ENCODE data around the gene CBX5. TPM values are rescaled to one million over a fixed set of nuclear protein-coding genes. Genes with fewer than 3 reads are reported as not detected.

Gene CBX5
- total RNA-seq, 1 donor from 2014 or later = 288 TPM

DNA sequence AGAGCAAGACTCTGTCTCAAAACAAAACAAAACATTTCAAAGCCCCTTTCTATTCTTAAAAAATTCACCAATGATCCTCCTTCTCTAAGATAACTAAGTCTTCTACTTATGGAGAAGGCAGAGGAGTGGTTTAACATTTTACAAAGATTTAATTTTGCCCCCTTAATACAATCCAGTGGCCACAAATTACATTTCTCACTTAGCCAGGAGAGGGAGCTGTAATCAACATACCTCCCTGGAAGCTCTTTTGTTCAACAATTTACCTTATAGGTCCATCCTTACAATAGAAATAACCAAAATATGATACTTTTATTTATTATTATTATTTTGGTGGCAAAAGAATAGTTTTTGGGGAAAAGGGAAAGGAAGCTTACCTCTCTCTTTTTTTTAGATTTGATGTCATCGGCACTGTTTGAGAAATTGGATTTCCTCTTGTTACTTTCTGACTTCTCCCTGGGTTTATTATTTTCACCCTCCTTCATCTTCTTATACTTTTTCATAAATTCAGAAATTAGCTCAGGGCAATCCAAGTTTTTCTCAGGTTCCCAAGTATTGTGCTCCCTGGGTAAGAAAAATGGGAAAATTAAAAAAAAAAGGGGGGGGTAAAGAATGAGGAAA is 28.1 kb downstream of the CBX5 start:
- Histone ChIP-seq H3K4me2 (no peak overlapping the region), H4K20me1 (ENCODE audit: low read depth) (peaks cover 11% of the 10 kb centered on the region), H3K4me1 (peaks cover 11% of the 10 kb centered on the region), H3K4me3 (no peak overlapping the region), H3K27ac (peak overlapping the region; percentile 58), H3K36me3 (peaks cover 54% of the 10 kb centered on the region), H3K27me3 (no peaks in the 10 kb centered on the region), H3K79me2 (ENCODE audit: low read depth) (peaks cover 98% of the 10 kb centered on the region), H3K9me3 (ENCODE audit: low read depth) (no peaks in the 10 kb centered on the region), H2AFZ (replicated peaks) (no peak overlapping the region), H3K9ac (no peak overlapping the region), H3F3A (ENCODE audit: low read depth) (peaks cover 39% of the 10 kb centered on the region)
- H3K27ac Mint-ChIP-seq = no peak overlapping the region
- peaks cover 4% of the 10 kb centered on the region for H3K27me3 Mint-ChIP-seq (ENCODE audit: insufficient read depth, low read depth)
- no peak for TF ChIP-seq EZH2 (IDR thresholded peaks at IDR 0.05)
- TF ChIP-seq, protein P1, sequence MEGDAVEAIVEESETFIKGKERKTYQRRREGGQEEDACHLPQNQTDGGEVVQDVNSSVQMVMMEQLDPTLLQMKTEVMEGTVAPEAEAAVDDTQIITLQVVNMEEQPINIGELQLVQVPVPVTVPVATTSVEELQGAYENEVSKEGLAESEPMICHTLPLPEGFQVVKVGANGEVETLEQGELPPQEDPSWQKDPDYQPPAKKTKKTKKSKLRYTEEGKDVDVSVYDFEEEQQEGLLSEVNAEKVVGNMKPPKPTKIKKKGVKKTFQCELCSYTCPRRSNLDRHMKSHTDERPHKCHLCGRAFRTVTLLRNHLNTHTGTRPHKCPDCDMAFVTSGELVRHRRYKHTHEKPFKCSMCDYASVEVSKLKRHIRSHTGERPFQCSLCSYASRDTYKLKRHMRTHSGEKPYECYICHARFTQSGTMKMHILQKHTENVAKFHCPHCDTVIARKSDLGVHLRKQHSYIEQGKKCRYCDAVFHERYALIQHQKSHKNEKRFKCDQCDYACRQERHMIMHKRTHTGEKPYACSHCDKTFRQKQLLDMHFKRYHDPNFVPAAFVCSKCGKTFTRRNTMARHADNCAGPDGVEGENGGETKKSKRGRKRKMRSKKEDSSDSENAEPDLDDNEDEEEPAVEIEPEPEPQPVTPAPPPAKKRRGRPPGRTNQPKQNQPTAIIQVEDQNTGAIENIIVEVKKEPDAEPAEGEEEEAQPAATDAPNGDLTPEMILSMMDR (IDR thresholded peaks at IDR 0.05) = peak; percentile 72
- peaks cover 5% of the 10 kb centered on the region for H3K4me1 Mint-ChIP-seq
- peaks cover 42% of the 10 kb centered on the region for H3K36me3 Mint-ChIP-seq
- H3K9me3 Mint-ChIP-seq = no peaks in the 10 kb centered on the region
- DNase-seq (ENCODE audit: low spot score) = peak; percentile 60
- no peak overlapping the region for H3K4me3 Mint-ChIP-seq

DNA sequence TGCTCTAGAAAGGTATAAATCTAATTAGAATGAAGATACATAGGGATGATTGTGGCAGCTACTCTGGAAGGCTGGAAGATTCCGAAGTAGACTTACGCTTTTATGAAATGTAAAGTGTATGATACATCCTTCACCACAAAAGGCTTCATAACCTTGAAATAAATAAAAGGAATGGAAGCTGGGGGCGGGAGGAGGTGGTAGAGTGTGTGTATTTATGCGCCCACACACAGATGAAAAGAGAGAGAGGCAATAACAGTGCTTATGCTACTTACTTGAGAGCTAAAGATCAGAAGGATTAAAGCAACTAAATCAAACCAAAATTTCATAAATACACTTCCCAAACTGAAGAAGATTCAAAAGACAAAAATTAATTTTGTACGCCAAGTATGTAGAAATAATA is 30.4 kb downstream of the CBX5 start:
- Histone ChIP-seq H3K27ac (peak overlapping the region; percentile 10), H3K79me2 (ENCODE audit: low read depth) (peaks cover 90% of the 10 kb centered on the region), H3K4me1 (no peaks in the 10 kb centered on the region), H3K27me3 (no peaks in the 10 kb centered on the region), H3K4me3 (no peak overlapping the region), H2AFZ (replicated peaks) (no peak overlapping the region), H3K9ac (no peak overlapping the region), H3K36me3 (peaks cover 41% of the 10 kb centered on the region), H3K4me2 (no peak overlapping the region), H4K20me1 (ENCODE audit: low read depth) (peaks cover 15% of the 10 kb centered on the region), H3K9me3 (ENCODE audit: low read depth) (no peaks in the 10 kb centered on the region), H3F3A (ENCODE audit: low read depth) (peaks cover 24% of the 10 kb centered on the region)
- Mint-ChIP-seq H3K27me3 (ENCODE audit: insufficient read depth, low read depth) (peaks cover 4% of the 10 kb centered on the region), H3K36me3 (peaks cover 42% of the 10 kb centered on the region), H3K4me1 (no peaks in the 10 kb centered on the region), H3K9me3 (no peaks in the 10 kb centered on the region), H3K27ac (no peak overlapping the region), H3K4me3 (no peak overlapping the region)
- TF ChIP-seq EZH2 (IDR thresholded peaks at IDR 0.05) (no peak), EZH2phosphoT487 (IDR thresholded peaks at IDR 0.05) (no peak)
- TF ChIP-seq, protein P1 (IDR thresholded peaks at IDR 0.05) = no peak
- no peak for DNase-seq (ENCODE audit: low spot score)

DNA sequence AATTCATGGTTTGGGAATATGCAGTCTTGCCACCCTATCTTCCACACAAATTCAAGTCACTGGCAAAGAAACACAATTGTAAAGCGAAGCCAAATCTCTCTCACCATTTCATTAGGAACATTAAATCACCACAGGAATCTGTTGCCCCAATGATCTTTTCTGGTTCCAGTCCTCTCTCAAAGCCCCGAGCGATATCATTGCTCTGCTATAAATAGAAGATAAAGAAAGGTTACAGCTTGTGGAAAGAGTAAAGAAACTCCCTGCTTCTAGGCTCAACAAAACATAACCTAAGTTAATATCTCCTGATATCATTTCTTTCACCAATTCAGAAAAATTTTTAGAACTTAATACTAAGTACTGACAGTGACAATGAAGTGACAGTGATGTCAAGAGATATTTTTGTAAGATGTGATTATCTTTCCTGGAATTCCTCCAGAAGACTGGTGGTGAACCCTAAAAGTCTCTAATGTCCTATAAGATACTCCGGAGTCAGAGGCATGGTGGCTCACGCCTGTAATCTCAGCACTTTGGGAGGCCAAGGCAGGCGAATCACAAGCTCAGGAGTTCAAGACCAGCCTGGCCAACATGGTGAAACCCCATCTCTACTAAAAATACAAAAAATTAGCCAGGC is 33.8 kb downstream of the CBX5 start:
- H3K27me3 Mint-ChIP-seq (ENCODE audit: insufficient read depth, low read depth) = peaks cover 4% of the 10 kb centered on the region
- H3K27me3 ChIP-seq = no peaks in the 10 kb centered on the region
- peaks cover 35% of the 10 kb centered on the region for H3K36me3 ChIP-seq
- TF ChIP-seq, protein P1 (IDR thresholded peaks at IDR 0.05) = no peak
- TF ChIP-seq EZH2phosphoT487 (IDR thresholded peaks at IDR 0.05) = no peak
- TF ChIP-seq EZH2 (IDR thresholded peaks at IDR 0.05) = no peak
- no peak overlapping the region for H3K4me2 ChIP-seq
- H3F3A ChIP-seq (ENCODE audit: low read depth) = peaks cover 15% of the 10 kb centered on the region
- H3K9ac ChIP-seq = no peak overlapping the region
- H2AFZ ChIP-seq (replicated peaks) = no peak overlapping the region
- DNase-seq (ENCODE audit: low spot score) = no peak
- no peak overlapping the region for H3K27ac Mint-ChIP-seq
- H3K9me3 Mint-ChIP-seq = no peaks in the 10 kb centered on the region
- no peaks in the 10 kb centered on the region for H3K4me1 ChIP-seq
- H3K79me2 ChIP-seq (ENCODE audit: low read depth) = peaks cover 75% of the 10 kb centered on the region
- no peaks in the 10 kb centered on the region for H3K9me3 ChIP-seq (ENCODE audit: low read depth)
- peaks cover 15% of the 10 kb centered on the region for H4K20me1 ChIP-seq (ENCODE audit: low read depth)
- H3K4me3 ChIP-seq = no peak overlapping the region
- H3K36me3 Mint-ChIP-seq = peaks cover 37% of the 10 kb centered on the region
- H3K4me3 Mint-ChIP-seq = no peak overlapping the region
- no peaks in the 10 kb centered on the region for H3K4me1 Mint-ChIP-seq
- no peak overlapping the region for H3K27ac ChIP-seq

Measured in neural progenitor cell (in vitro differentiated cells).